OCI-LY7 (cell line): ENCODE data around the gene PRSS56. TPM values are rescaled to one million over a fixed set of nuclear protein-coding genes. Genes with fewer than 3 reads are reported as not detected.

Experiments used
- BruUV-seq: library from RNA; stranded (reverse); fragments of 400-500 nt; replicated peaks from 2 replicates; lab custom pipeline; 2021; lab: Mats Ljungman, UMichigan
- CTCF ChIA-PET: fragments of 300-600 bp; sonication (Branson Sonifier 250); formaldehyde crosslinking; loops from one replicate; lab custom pipeline; 2022; ENCODE audit warnings: antibody characterized with exemption; ENCODE audit not compliant: unreplicated experiment; lab: Charles Lee
- POLR2A ChIA-PET: fragments of 300-600 bp; sonication (Branson Sonifier 250); formaldehyde crosslinking; loops from one replicate; lab custom pipeline; 2022; ENCODE audit warnings: antibody characterized with exemption; lab: Charles Lee
- DNase-seq: peaks from one replicate; pipeline ENCODE4 v3.0.0-alpha.2; 2015; ENCODE audit warnings: low spot score
- H2AFZ ChIP-seq: fragments of 200-600 bp; sonication (generic), shearing (Covaris generic); 2 replicates; pipeline ENCODE4 v1.6.1; 2014; ENCODE audit warnings: mild to moderate bottlenecking, antibody characterized with exemption, low read length, moderate library complexity
- H3K27ac ChIP-seq: fragments of 200-600 bp; sonication (generic); 2 replicates; pipeline ENCODE4 v1.5.1; 2014; ENCODE audit warnings: mixed run types, low read depth, mild to moderate bottlenecking, moderate library complexity, low read length, inconsistent platforms; ENCODE audit not compliant: poor library complexity, severe bottlenecking
- H3K36me3 ChIP-seq: fragments of 200-600 bp; sonication (generic); 2 replicates; pipeline ENCODE4 v1.6.1; 2014; ENCODE audit warnings: mild to moderate bottlenecking, antibody characterized with exemption, low read length, moderate library complexity, mixed read lengths; ENCODE audit not compliant: insufficient read depth
- H3K4me1 ChIP-seq: fragments of 200-600 bp; sonication (generic); 2 replicates; pipeline ENCODE4 v1.5.1; 2014; ENCODE audit warnings: mild to moderate bottlenecking, low read length; ENCODE audit not compliant: insufficient read depth, poor library complexity, severe bottlenecking
- H3K4me2 ChIP-seq: fragments of 200-600 bp; sonication (generic); 2 replicates; pipeline ENCODE4 v1.6.1; 2014; ENCODE audit warnings: mild to moderate bottlenecking, low read length
- H3K4me3 ChIP-seq: fragments of 200-600 bp; sonication (generic); 2 replicates; pipeline ENCODE4 v1.5.1; 2014; ENCODE audit warnings: mild to moderate bottlenecking, low read depth, low read length; ENCODE audit not compliant: poor library complexity, severe bottlenecking
- H3K79me2 ChIP-seq: fragments of 200-600 bp; sonication (generic); 2 replicates; pipeline ENCODE4 v1.6.1; 2016; ENCODE audit warnings: low read depth, mild to moderate bottlenecking, low read length, moderate library complexity, mixed read lengths; ENCODE audit not compliant: insufficient read depth
- H3K9me2 ChIP-seq: fragments of 200-600 bp; sonication (generic); 2 replicates; pipeline ENCODE4 v1.6.1; 2016; ENCODE audit warnings: mild to moderate bottlenecking, low read length, mixed read lengths; ENCODE audit not compliant: insufficient read depth
- H3K9me3 ChIP-seq: fragments of 200-600 bp; sonication (generic); 2 replicates; pipeline ENCODE4 v1.6.1; 2014; ENCODE audit warnings: mild to moderate bottlenecking, mixed run types, low read length, mixed read lengths
- H4K20me1 ChIP-seq: fragments of 200-600 bp; sonication (generic); 2 replicates; pipeline ENCODE4 v1.6.1; 2014; ENCODE audit warnings: mild to moderate bottlenecking, antibody characterized with exemption, low read length, moderate library complexity, mixed read lengths; ENCODE audit not compliant: insufficient read depth
- CTCF ChIP-seq: fragments of 200-600 bp; sonication (generic); conservative IDR thresholded peaks from 2 replicates; pipeline ENCODE4 v1.5.1; 2014; ENCODE audit warnings: mild to moderate bottlenecking, antibody characterized with exemption, low read length, moderate library complexity, mixed read lengths
- EZH2phosphoT487 ChIP-seq: fragments of 200-600 bp; sonication (generic); IDR thresholded peaks from 2 replicates; pipeline ENCODE4 v1.6.1; 2018; ENCODE audit warnings: low read depth, borderline replicate concordance, mild to moderate bottlenecking, mixed run types, antibody characterized with exemption, low read length, moderate library complexity, mixed read lengths
- intact Hi-C: fragments of 100-400 bp; cut with micrococcal nuclease; formaldehyde crosslinking; loops from one replicate; pipeline ENCODE4 v1.10.0; 2022; ENCODE audit not compliant: unreplicated experiment
- total RNA-seq, 2 experiments: library from RNA; depleted of rRNA in 1 of 2; stranded (reverse); fragments of >200 nt in 1 of 2; shearing (Covaris generic) in 1 of 2; gene quantifications; 2 replicates each; pipeline ENCODE4 v1.2.3, GENCODE V29; 2014 to 2022

PRSS56 gene
- total RNA-seq, 2 experiments from 2014 or later = not detected

GRCh38 chr2:232543491-232543890 is 23.3 kb downstream of the PRSS56 start:
- CTCF ChIA-PET = no interaction called here
- no peak overlapping the region for H2AFZ ChIP-seq
- H4K20me1 ChIP-seq = no peaks in the 10 kb centered on the region
- H3K27ac ChIP-seq = no peak overlapping the region
- H3K36me3 ChIP-seq = peaks cover 48% of the 10 kb centered on the region
- BruUV-seq = no TSS peak
- peaks cover 2% of the 10 kb centered on the region for H3K4me1 ChIP-seq
- POLR2A ChIA-PET = no interaction called here
- peaks cover 16% of the 10 kb centered on the region for H3K79me2 ChIP-seq
- no peak for TF ChIP-seq EZH2phosphoT487
- TF ChIP-seq CTCF = no peak
- intact Hi-C loops = no loop called here
- peaks cover 1% of the 10 kb centered on the region; the same call in 1 of the 2 replicates for H3K9me3 ChIP-seq
- no peak overlapping the region for H3K4me2 ChIP-seq
- no peak for DNase-seq
- no peak overlapping the region for H3K4me3 ChIP-seq
- H3K9me2 ChIP-seq = no peaks in the 10 kb centered on the region

DNA sequence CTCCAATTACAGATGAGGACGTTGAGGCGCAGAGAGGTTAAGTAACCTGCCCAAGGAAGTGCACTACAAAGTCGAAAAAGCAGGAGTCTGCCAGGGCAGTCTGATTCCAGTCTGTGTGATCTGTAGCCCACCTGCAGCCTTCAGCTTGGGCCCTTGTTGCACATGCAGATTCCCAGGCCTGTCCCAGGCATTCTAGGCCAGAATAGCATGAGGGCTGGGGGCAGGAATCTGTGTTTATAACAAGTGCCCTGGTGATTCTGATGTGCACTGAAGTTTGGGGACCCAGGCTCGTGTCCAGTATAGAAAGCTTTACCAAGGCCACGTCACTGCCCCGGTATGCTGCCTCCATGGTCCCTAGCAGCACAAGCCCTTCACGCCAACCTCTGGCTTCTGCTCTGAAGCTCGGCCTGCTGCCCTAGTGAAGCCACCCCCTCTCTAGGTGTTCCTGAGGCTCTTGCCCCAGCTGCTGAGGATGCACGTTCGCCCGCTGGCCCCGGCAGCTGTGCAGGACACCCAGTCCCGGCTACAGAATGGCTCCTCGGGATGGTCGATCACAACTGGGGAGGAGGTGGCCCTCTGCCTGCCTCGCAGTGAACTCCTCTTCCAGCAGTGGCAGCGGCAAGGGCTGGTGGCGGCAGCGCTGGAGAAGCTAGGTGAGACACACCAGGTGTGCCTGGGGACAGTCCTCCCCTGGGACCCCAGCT is 23.9 kb downstream of the PRSS56 start:
- ChIA-PET CTCF (no interaction called here), POLR2A (no interaction called here)
- H3K4me3 ChIP-seq = no peak overlapping the region

More for the DNA sequence above, 23.9 kb downstream of the PRSS56 start:
- intact Hi-C loops = no loop called here
- H3K4me1 ChIP-seq = peaks cover 7% of the 10 kb centered on the region
- peaks cover 5% of the 10 kb centered on the region; the same call in 1 of the 2 replicates for H3K9me3 ChIP-seq
- H3K36me3 ChIP-seq = peaks cover 53% of the 10 kb centered on the region
- no peaks in the 10 kb centered on the region for H4K20me1 ChIP-seq
- no peak overlapping the region for H3K4me2 ChIP-seq
- peaks cover 22% of the 10 kb centered on the region for H3K79me2 ChIP-seq
- no peak overlapping the region for H3K27ac ChIP-seq
- DNase-seq = no peak
- H2AFZ ChIP-seq = no peak overlapping the region
- no TSS peak for BruUV-seq
- TF ChIP-seq EZH2phosphoT487 (no peak), CTCF (no peak)
- no peaks in the 10 kb centered on the region for H3K9me2 ChIP-seq
